Stomach (tissue), 4 donors: ENCODE data around the gene C5orf58.

Experiments used
- EP300 ChIP-seq: sonication (generic); formaldehyde crosslinking; IDR thresholded peaks from one replicate; pipeline ENCODE4 v1.6.1; 2017; ENCODE audit warnings: antibody characterized with exemption
- POLR2A ChIP-seq, 4 donors: fragments of 450-650 bp; IDR thresholded peaks; one replicate each; pipeline ENCODE4 v1.6.1; 2016; ENCODE audit warnings: antibody characterized with exemption in 4 of 4, control low read depth in 2 of 4, mild to moderate bottlenecking in 1 of 4, moderate library complexity in 1 of 4
- POLR2AphosphoS5 ChIP-seq, 3 donors: sonication (generic); formaldehyde crosslinking; IDR thresholded peaks; one replicate each; pipeline ENCODE4 v1.6.1; 2016; ENCODE audit warnings: antibody characterized with exemption in 3 of 3
- TF ChIP-seq, protein P1 (sequence below), 7 experiments: fragments of 450-650 bp in 4 of 7; fragments of 200-600 bp in 3 of 7; sonication (generic) in 3 of 7; IDR thresholded peaks; one replicate each; pipeline ENCODE4 v1.5.1; 2016 to 2019; ENCODE audit warnings: antibody characterized with exemption in 7 of 7, control low read depth in 2 of 7, mild to moderate bottlenecking in 1 of 7

GRCh38 chr5:170288551-170288950, 55.8 kb downstream of the C5orf58 start:
- TF ChIP-seq, protein P1, sequence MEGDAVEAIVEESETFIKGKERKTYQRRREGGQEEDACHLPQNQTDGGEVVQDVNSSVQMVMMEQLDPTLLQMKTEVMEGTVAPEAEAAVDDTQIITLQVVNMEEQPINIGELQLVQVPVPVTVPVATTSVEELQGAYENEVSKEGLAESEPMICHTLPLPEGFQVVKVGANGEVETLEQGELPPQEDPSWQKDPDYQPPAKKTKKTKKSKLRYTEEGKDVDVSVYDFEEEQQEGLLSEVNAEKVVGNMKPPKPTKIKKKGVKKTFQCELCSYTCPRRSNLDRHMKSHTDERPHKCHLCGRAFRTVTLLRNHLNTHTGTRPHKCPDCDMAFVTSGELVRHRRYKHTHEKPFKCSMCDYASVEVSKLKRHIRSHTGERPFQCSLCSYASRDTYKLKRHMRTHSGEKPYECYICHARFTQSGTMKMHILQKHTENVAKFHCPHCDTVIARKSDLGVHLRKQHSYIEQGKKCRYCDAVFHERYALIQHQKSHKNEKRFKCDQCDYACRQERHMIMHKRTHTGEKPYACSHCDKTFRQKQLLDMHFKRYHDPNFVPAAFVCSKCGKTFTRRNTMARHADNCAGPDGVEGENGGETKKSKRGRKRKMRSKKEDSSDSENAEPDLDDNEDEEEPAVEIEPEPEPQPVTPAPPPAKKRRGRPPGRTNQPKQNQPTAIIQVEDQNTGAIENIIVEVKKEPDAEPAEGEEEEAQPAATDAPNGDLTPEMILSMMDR (IDR thresholded peaks at IDR 0.05): no peak
- TF ChIP-seq POLR2A (IDR thresholded peaks at IDR 0.05): no peak
- no peak for TF ChIP-seq POLR2AphosphoS5 (IDR thresholded peaks at IDR 0.05)
- no peak for TF ChIP-seq EP300
